GM12878 (cell line): ENCODE measurements around the gene ABHD3. TPM values are rescaled to one million over a fixed set of nuclear protein-coding genes. Genes with fewer than 3 reads are reported as not detected.

Source experiments
- EP300 ChIP-seq, 2 experiments: fragments of 150-350 bp in 1 of 2; IDR thresholded peaks; 2 replicates each; pipeline ENCODE4 v1.6.1; 2011 to 2012; ENCODE audit warnings: low read depth in 2 of 2, low read length in 2 of 2, borderline replicate concordance in 1 of 2, improper control_type of control experiment in 1 of 2, inconsistent platforms in 1 of 2; ENCODE audit not compliant: control insufficient read depth in 1 of 2
- RFX5 ChIP-seq: IDR thresholded peaks from 2 replicates; pipeline ENCODE4 v1.6.1; 2011; ENCODE audit warnings: low read depth, low read length, improper control_type of control experiment
- TBL1XR1 ChIP-seq: IDR thresholded peaks from 2 replicates; pipeline ENCODE4 v1.6.1; 2012; ENCODE audit warnings: low read depth, low read length, improper control_type of control experiment
- ZSCAN29 ChIP-seq: fragments of 450-650 bp; IDR thresholded peaks from 2 replicates; pipeline ENCODE4 v1.6.1; 2017; ENCODE audit warnings: mild to moderate bottlenecking, moderate library complexity
- polyA plus RNA-seq, 11 experiments: library from polyadenylated mRNA; depleted of rRNA in 4 of 11; unstranded in 6 of 11; stranded (reverse) in 5 of 11; fragments of >200 nt; fragmentation: Nextera tagmentation in 4 of 11; fragmentation: Illumina TruSeq in 1 of 11; extraction: Ambion mirVana in 4 of 11; extraction: Trizol in 1 of 11; gene quantifications; 1 replicate in 1 of 11; 2 replicates in 10 of 11; pipeline versions ENCODE4 v1.2.1 to v1.2.3, GENCODE V29; 2011 to 2016; ENCODE audit warnings: inconsistent platforms in 2 of 11, missing spikeins in 2 of 11, low read depth in 1 of 11
- total RNA-seq, 4 experiments: library from RNA; depleted of rRNA in 3 of 4; stranded (reverse); fragments of >200 nt in 3 of 4; fragmentation: Illumina TruSeq in 1 of 4; extraction: Trizol in 1 of 4; gene quantifications; 2 replicates each; pipeline versions ENCODE4 v1.2.1 to v1.2.3, GENCODE V29; 2013 to 2021
- TF ChIP-seq, protein P1 (sequence below): fragments of 450-650 bp; IDR thresholded peaks from 2 replicates; pipeline ENCODE4 v1.6.1; 2017; ENCODE audit warnings: mild to moderate bottlenecking, moderate library complexity

The ABHD3 gene
- total and polyA plus RNA-seq, 10 of the 15 experiments (the other 5 are each of a cell fraction or from before 2014, with no cell fraction given) = 4.9 to 49.8 (median 18.3) TPM

DNA sequence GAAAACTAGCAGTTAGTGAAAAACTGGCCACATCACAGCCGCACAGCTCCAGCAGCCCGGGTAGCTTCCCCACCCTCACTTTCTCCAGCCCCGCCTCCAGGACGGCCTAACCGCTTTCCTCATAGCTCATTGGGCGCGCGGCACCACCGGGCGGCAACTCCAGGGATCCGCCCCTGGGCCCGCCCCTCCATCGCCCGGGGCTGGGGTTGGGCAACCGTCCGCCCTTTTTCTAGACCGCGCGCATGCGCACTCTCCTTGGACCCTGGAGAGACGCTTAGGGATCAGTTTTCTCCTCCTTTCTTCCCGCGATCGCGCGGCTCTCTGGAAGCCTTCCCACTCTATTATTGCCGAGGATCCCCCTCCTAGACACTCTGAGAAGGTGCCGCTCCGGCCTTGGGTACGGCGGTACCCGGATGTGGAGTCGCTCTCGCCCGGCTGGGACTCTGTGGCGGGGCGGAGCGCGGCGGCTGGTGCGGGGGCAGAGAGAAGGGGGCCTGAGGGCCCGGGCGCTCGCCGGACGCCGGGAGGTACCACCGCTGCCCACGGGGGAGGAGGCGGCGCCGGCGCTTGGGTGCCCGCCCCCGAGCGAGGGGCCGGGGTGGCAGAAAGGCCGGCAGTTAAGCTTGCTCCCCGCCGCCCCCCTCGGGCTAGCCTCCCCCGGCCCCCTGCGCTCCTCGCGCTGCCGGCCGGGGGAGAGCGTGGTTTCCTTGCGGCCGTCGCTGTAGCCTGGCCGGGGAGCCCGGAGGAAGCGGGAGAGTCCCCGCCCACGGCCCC lies 36.2 kb upstream of the ABHD3 start, which contains the start of gene MIB1 (continued):
- TF ChIP-seq, protein P1, sequence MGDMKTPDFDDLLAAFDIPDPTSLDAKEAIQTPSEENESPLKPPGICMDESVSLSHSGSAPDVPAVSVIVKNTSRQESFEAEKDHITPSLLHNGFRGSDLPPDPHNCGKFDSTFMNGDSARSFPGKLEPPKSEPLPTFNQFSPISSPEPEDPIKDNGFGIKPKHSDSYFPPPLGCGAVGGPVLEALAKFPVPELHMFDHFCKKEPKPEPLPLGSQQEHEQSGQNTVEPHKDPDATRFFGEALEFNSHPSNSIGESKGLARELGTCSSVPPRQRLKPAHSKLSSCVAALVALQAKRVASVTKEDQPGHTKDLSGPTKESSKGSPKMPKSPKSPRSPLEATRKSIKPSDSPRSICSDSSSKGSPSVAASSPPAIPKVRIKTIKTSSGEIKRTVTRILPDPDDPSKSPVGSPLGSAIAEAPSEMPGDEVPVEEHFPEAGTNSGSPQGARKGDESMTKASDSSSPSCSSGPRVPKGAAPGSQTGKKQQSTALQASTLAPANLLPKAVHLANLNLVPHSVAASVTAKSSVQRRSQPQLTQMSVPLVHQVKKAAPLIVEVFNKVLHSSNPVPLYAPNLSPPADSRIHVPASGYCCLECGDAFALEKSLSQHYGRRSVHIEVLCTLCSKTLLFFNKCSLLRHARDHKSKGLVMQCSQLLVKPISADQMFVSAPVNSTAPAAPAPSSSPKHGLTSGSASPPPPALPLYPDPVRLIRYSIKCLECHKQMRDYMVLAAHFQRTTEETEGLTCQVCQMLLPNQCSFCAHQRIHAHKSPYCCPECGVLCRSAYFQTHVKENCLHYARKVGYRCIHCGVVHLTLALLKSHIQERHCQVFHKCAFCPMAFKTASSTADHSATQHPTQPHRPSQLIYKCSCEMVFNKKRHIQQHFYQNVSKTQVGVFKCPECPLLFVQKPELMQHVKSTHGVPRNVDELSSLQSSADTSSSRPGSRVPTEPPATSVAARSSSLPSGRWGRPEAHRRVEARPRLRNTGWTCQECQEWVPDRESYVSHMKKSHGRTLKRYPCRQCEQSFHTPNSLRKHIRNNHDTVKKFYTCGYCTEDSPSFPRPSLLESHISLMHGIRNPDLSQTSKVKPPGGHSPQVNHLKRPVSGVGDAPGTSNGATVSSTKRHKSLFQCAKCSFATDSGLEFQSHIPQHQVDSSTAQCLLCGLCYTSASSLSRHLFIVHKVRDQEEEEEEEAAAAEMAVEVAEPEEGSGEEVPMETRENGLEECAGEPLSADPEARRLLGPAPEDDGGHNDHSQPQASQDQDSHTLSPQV = no peak
- no peak for TF ChIP-seq EP300 (IDR thresholded peaks at IDR 0.05; ENCODE audit: borderline replicate concordance in 1 of 2, control insufficient read depth in 1 of 2, low read depth in 2 of 2, low read length in 2 of 2)
- no peak for TF ChIP-seq RFX5
- no peak for TF ChIP-seq TBL1XR1
- no peak for TF ChIP-seq ZSCAN29
